ENCODE data around the gene RBM19. TPM values are rescaled to one million over a fixed set of nuclear protein-coding genes. Genes with fewer than 3 reads are reported as not detected.

The RBM19 gene
- total and polyA plus RNA-seq, 2 donors (not counting 3 experiments of a cell fraction or from before 2014, with no cell fraction given): 13.2 to 34.4 TPM

- dilution Hi-C loops (cut with MboI; ENCODE audit: extremely low pct_ligation_motif_present, low sequenced_read_pairs) (no loop called here), intact Hi-C loops (cut with micrococcal nuclease) (no loop called here)
- Histone ChIP-seq H3K9me3 (replicated peaks; ENCODE audit: control insufficient read depth, insufficient read depth, low read length) (no peaks in the 10 kb centered on the region), H4K20me1 (replicated peaks; ENCODE audit: control insufficient read depth, extremely low read depth, insufficient read depth, low read length) (no peaks in the 10 kb centered on the region), H3K9me1 (replicated peaks; ENCODE audit: control insufficient read depth, extremely low read depth, insufficient read depth, low read length) (no peaks in the 10 kb centered on the region), H3K79me2 (ENCODE audit: control insufficient read depth, insufficient read depth, low read length) (no peaks in the 10 kb centered on the region), H3K4me3 (replicated peaks in 1 of 3; ENCODE audit: insufficient read depth in 1 of 3, low read depth in 1 of 3, low read length in 3 of 3) (no peak overlapping the region), H3K27ac (ENCODE audit: insufficient read depth, low read depth, low read length) (no peak overlapping the region), H3K9ac (replicated peaks; ENCODE audit: extremely low read depth, insufficient read depth, low read length) (no peak overlapping the region), H3K27me3 (ENCODE audit: control insufficient read depth in 2 of 2, insufficient read depth in 2 of 2, low read length in 2 of 2) (no peaks in the 10 kb centered on the region), H3K4me1 (ENCODE audit: control insufficient read depth, extremely low read depth, insufficient read depth, low read length) (peaks cover 13% of the 10 kb centered on the region), H3K4me2 (ENCODE audit: insufficient read depth, low read length) (no peak overlapping the region), H3K36me3 (ENCODE audit: control insufficient read depth in 2 of 2, extremely low read depth in 1 of 2, insufficient read depth in 2 of 2, low read length in 2 of 2) (no peaks in the 10 kb centered on the region), H2AFZ (ENCODE audit: low read depth, low read length) (no peak overlapping the region)
- BruUV-seq (replicated peaks): no TSS peak
- no peak for DNase-seq (ENCODE audit: low read depth, low spot score)
- TF ChIP-seq POLR2AphosphoS5 (IDR thresholded peaks at IDR 0.05; ENCODE audit: insufficient read depth, low read depth, low read length): no peak
- TF ChIP-seq CTCF (IDR thresholded peaks at IDR 0.05; ENCODE audit: extremely low read depth in 1 of 2, insufficient read depth in 1 of 2, low read depth in 1 of 2, low read length in 2 of 2): no peak
- no peak for TF ChIP-seq MYC (IDR thresholded peaks at IDR 0.05; ENCODE audit: low read depth, low read length)
- TF ChIP-seq EZH2 (IDR thresholded peaks at IDR 0.05; ENCODE audit: borderline replicate concordance, low read depth, low read length, severe bottlenecking): no peak
- no peak for TF ChIP-seq JUN (IDR thresholded peaks at IDR 0.05; ENCODE audit: borderline replicate concordance, insufficient read depth, insufficient read length, low read depth)
- TF ChIP-seq FOS (IDR thresholded peaks at IDR 0.05; ENCODE audit: borderline replicate concordance, insufficient read depth, low read length): no peak
- TF ChIP-seq MAX (IDR thresholded peaks at IDR 0.05; ENCODE audit: insufficient read depth, insufficient read length): no peak
- no peak for TF ChIP-seq POLR2A (IDR thresholded peaks at IDR 0.05; ENCODE audit: low read depth, low read length)
- no peak for TF ChIP-seq GATA2 (IDR thresholded peaks at IDR 0.05; ENCODE audit: insufficient read depth, insufficient read length, low read depth, low read length)
- ChIA-PET CTCF (no interaction called here), POLR2A (no interaction called here)
- no peak for FAIRE-seq
Measured at GRCh38 chr12:113835433-113835832, 130.7 kb downstream of the RBM19 start.

Data from endothelial cell of umbilical vein (primary cell).